Measurements from ENCODE around the gene S100A8.

S100A8 gene

GRCh38 chr1:153397051-153397923 is 6.4 kb upstream of the S100A8 start:
- no peak overlapping the region for H3K4me3 ChIP-seq (replicated peaks in 1 of 2; ENCODE audit: low read depth in 2 of 2, low read length in 2 of 2)
- DNase-seq (ENCODE audit: low read depth in 2 of 2): no peak
- no peak for TF ChIP-seq CTCF (IDR thresholded peaks at IDR 0.05; ENCODE audit: low read depth, low read length)

- no peak for DNase-seq (ENCODE audit: low read depth in 2 of 2)
- no peak for TF ChIP-seq CTCF (IDR thresholded peaks at IDR 0.05; ENCODE audit: low read depth, low read length)
- H3K4me3 ChIP-seq (replicated peaks in 1 of 2; ENCODE audit: low read depth in 2 of 2, low read length in 2 of 2): no peak overlapping the region
Measured at GRCh38 chr1:153396461-153396860, 5.6 kb upstream of the S100A8 start.

GRCh38 chr1:153395776-153396175 is 4.9 kb upstream of the S100A8 start:
- DNase-seq (ENCODE audit: low read depth in 2 of 2): no peak
- no peak for TF ChIP-seq CTCF (IDR thresholded peaks at IDR 0.05; ENCODE audit: low read depth, low read length)
- no peak overlapping the region for H3K4me3 ChIP-seq (replicated peaks in 1 of 2; ENCODE audit: low read depth in 2 of 2, low read length in 2 of 2)

- peak in 1 of 2 donors; percentile 2 for DNase-seq (ENCODE audit: low read depth in 2 of 2)
- no peak for TF ChIP-seq CTCF (IDR thresholded peaks at IDR 0.05; ENCODE audit: low read depth, low read length)
- no peak overlapping the region for H3K4me3 ChIP-seq (replicated peaks in 1 of 2; ENCODE audit: low read depth in 2 of 2, low read length in 2 of 2)
Measured at GRCh38 chr1:153395136-153395685, 4.3 kb upstream of the S100A8 start.

- no peak for TF ChIP-seq CTCF (IDR thresholded peaks at IDR 0.05; ENCODE audit: low read depth, low read length)
- no peak overlapping the region for H3K4me3 ChIP-seq (replicated peaks in 1 of 2; ENCODE audit: low read depth in 2 of 2, low read length in 2 of 2)
- no peak for DNase-seq (ENCODE audit: low read depth in 2 of 2)
Measured at GRCh38 chr1:153394391-153394790, 3.5 kb upstream of the S100A8 start.

GRCh38 chr1:153393926-153394325 is 3.1 kb upstream of the S100A8 start:
- no peak for TF ChIP-seq CTCF (IDR thresholded peaks at IDR 0.05; ENCODE audit: low read depth, low read length)
- no peak overlapping the region for H3K4me3 ChIP-seq (replicated peaks in 1 of 2; ENCODE audit: low read depth in 2 of 2, low read length in 2 of 2)
- DNase-seq (ENCODE audit: low read depth in 2 of 2): no peak
